NAMALWA (cell line): ENCODE data around the gene AK9.
"Not testable (repeated sequence)": the region's sequence is repeated elsewhere in the genome, so short reads cannot be mapped to it uniquely, and the experiment has no call there.

ENCODE experiments used
- DNase-seq: peaks from one replicate; pipeline ENCODE4 v3.0.0-alpha.2; 2015; ENCODE audit warnings: low spot score

The AK9 gene

GRCh38 chr6:109625199-109625598 lies 65.8 kb downstream of the AK9 start:
- DNase-seq: no peak

GRCh38 chr6:109623288-109623687 lies 67.7 kb downstream of the AK9 start:
- DNase-seq: no peak

GRCh38 chr6:109612268-109612667 lies 78.7 kb downstream of the AK9 start:
- DNase-seq: no peak

- DNase-seq: no peak
Observed at GRCh38 chr6:109611502-109611901, 79.5 kb downstream of the AK9 start.

- no peak for DNase-seq
Observed at GRCh38 chr6:109610590-109610989, 80.4 kb downstream of the AK9 start.

- no peak for DNase-seq
Observed at GRCh38 chr6:109609737-109610136, 81.3 kb downstream of the AK9 start.

GRCh38 chr6:109606359-109606758 lies 84.6 kb downstream of the AK9 start:
- no peak for DNase-seq

GRCh38 chr6:109595998-109596397 lies 95.0 kb downstream of the AK9 start:
- peak; percentile 51 for DNase-seq

- no peak for DNase-seq
Observed at GRCh38 chr6:109580519-109580918, 110.5 kb downstream of the AK9 start.

GRCh38 chr6:109579361-109579760 lies 111.6 kb downstream of the AK9 start:
- no peak for DNase-seq

- not testable (repeated sequence) for DNase-seq
Observed at GRCh38 chr6:109569901-109570300, 121.1 kb downstream of the AK9 start.

- no peak for DNase-seq
Observed at GRCh38 chr6:109561844-109562243, 129.2 kb downstream of the AK9 start.

GRCh38 chr6:109531446-109531845 lies 159.6 kb downstream of the AK9 start:
- DNase-seq: no peak

- DNase-seq: peak; percentile 48
Observed at GRCh38 chr6:109527989-109528388, 163.0 kb downstream of the AK9 start.

- peak; percentile 84 for DNase-seq
Observed at GRCh38 chr6:109526905-109527628, 163.9 kb downstream of the AK9 start.

GRCh38 chr6:109524129-109524528 lies 166.9 kb downstream of the AK9 start:
- DNase-seq: no peak

GRCh38 chr6:109523478-109523877 lies 167.5 kb downstream of the AK9 start:
- DNase-seq: no peak

- no peak for DNase-seq
Observed at GRCh38 chr6:109521080-109521479, 169.9 kb downstream of the AK9 start.

- DNase-seq: not testable (repeated sequence)
Observed at GRCh38 chr6:109519647-109520046, 171.4 kb downstream of the AK9 start.

- no peak for DNase-seq
Observed at GRCh38 chr6:109516929-109517328, 174.1 kb downstream of the AK9 start.

GRCh38 chr6:109515781-109516409 lies 175.1 kb downstream of the AK9 start:
- DNase-seq: no peak

GRCh38 chr6:109514946-109515345 lies 176.1 kb downstream of the AK9 start:
- no peak for DNase-seq

- DNase-seq: no peak
Observed at GRCh38 chr6:109513571-109514071, 177.4 kb downstream of the AK9 start.
